ENCODE results near the gene TACR3. TPM values are rescaled to one million over a fixed set of nuclear protein-coding genes. Genes with fewer than 3 reads are reported as not detected.
"Not testable (repeated sequence)": the region's sequence is repeated elsewhere in the genome, so short reads cannot be mapped to it uniquely, and the experiment has no call there.

Gene TACR3
- total RNA-seq, 1 experiment from 2014 or later, result not detected

- no peak overlapping the region for H3K27ac ChIP-seq
- DNase-seq, result no peak
- ChIA-PET POLR2A (ENCODE audit: unreplicated experiment) (interaction anchor here (0.7 kb wide), 1 partner anchor 180 kb away, joined by 3 read pairs; no protein-coding TSS in a partner anchor), CTCF (no interaction called here)
- no peak for TF ChIP-seq EZH2 (IDR thresholded peaks at IDR 0.05; ENCODE audit: low read depth)
- no peak for TF ChIP-seq CTCF (conservative IDR thresholded peaks at IDR 0.05)
- H3K4me1 ChIP-seq (replicated peaks; ENCODE audit: insufficient read depth), result no peaks in the 10 kb centered on the region; the same call in 1 of the 2 replicates
- H2AFZ ChIP-seq, result no peak overlapping the region
- H4K20me1 ChIP-seq (ENCODE audit: insufficient read depth), result no peaks in the 10 kb centered on the region
- H3K36me3 ChIP-seq (ENCODE audit: low read depth), result no peaks in the 10 kb centered on the region
- H3F3A ChIP-seq (ENCODE audit: insufficient read depth, low read depth), result no peaks in the 10 kb centered on the region
- intact Hi-C loops (cut with micrococcal nuclease; ENCODE audit: unreplicated experiment), result no loop called here
- BruUV-seq (replicated peaks), result no TSS peak
- no peaks in the 10 kb centered on the region for H3K79me2 ChIP-seq (ENCODE audit: low read depth)
- no peaks in the 10 kb centered on the region for H3K27me3 ChIP-seq (ENCODE audit: insufficient read depth, low read depth)
- H3K9me2 ChIP-seq (ENCODE audit: insufficient read depth), result no peaks in the 10 kb centered on the region
- H3K4me3 ChIP-seq, result no peak overlapping the region
- no peak overlapping the region for H3K4me2 ChIP-seq
- no peaks in the 10 kb centered on the region for H3K9me3 ChIP-seq (ENCODE audit: insufficient read depth, low read depth)
Observed at GRCh38 chr4:103673983-103674382, 45.8 kb downstream of the TACR3 start.

GRCh38 chr4:103666764-103667163 lies 53.0 kb downstream of the TACR3 start:
- H3K9me2 ChIP-seq (ENCODE audit: insufficient read depth); H3K9me3 ChIP-seq (ENCODE audit: insufficient read depth, low read depth); H3K4me3 ChIP-seq; H3K79me2 ChIP-seq (ENCODE audit: low read depth); H3K27me3 ChIP-seq (ENCODE audit: insufficient read depth, low read depth); H3K4me2 ChIP-seq; H3K4me1 ChIP-seq (replicated peaks; ENCODE audit: insufficient read depth); CTCF ChIA-PET; H3K36me3 ChIP-seq (ENCODE audit: low read depth); H4K20me1 ChIP-seq (ENCODE audit: insufficient read depth); intact Hi-C loops (cut with micrococcal nuclease; ENCODE audit: unreplicated experiment); POLR2A ChIA-PET (ENCODE audit: unreplicated experiment); BruUV-seq (replicated peaks); DNase-seq; H3K27ac ChIP-seq; H2AFZ ChIP-seq; H3F3A ChIP-seq (ENCODE audit: insufficient read depth, low read depth): not testable (repeated sequence)

DNA sequence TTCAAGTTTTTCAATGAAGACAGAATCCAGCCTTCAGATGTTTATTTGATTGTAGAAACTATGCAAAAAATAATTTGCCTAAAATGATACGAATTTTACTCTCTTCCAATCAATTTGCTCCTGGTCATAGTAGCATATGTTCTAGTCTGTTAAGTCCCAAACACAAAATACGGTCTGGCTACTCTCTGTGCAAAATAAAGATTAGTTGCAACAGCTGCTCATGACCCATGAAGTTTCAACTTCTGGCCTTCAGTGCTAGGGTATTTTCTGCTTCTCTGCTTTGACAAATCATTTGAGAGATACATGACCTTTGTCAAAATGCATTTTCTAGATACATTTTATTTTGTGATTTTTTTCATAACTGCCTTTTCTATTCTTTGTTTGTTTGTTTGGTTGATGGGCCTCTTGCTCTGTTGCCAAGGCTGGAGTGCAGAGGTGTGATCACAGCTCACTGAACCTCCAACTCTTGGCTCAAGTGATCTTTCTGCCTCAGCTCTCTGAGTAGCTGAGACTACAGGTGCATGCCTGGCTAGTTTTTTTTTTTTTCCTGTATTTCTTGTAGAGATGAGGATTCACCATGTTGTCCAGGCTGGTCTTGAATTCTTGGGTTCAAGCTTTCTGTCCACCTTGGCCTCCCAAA lies 55.2 kb downstream of the TACR3 start:
- H3K4me3 ChIP-seq, result no peak overlapping the region
- H3K36me3 ChIP-seq (ENCODE audit: low read depth), result no peaks in the 10 kb centered on the region
- CTCF ChIA-PET, result no interaction called here
- BruUV-seq (replicated peaks), result no TSS peak
- POLR2A ChIA-PET (ENCODE audit: unreplicated experiment), result no interaction called here
- no peaks in the 10 kb centered on the region for H3K79me2 ChIP-seq (ENCODE audit: low read depth)
- no peaks in the 10 kb centered on the region for H3K9me3 ChIP-seq (ENCODE audit: insufficient read depth, low read depth)
- intact Hi-C loops (cut with micrococcal nuclease; ENCODE audit: unreplicated experiment), result no loop called here
- H3K27me3 ChIP-seq (ENCODE audit: insufficient read depth, low read depth), result no peaks in the 10 kb centered on the region
- H3F3A ChIP-seq (ENCODE audit: insufficient read depth, low read depth), result no peaks in the 10 kb centered on the region
- H2AFZ ChIP-seq, result no peak overlapping the region
- no peak overlapping the region for H3K4me2 ChIP-seq
- no peaks in the 10 kb centered on the region for H3K9me2 ChIP-seq (ENCODE audit: insufficient read depth)
- TF ChIP-seq EZH2 (IDR thresholded peaks at IDR 0.05; ENCODE audit: low read depth), result no peak
- no peak for TF ChIP-seq CTCF (conservative IDR thresholded peaks at IDR 0.05)
- H3K27ac ChIP-seq, result no peak overlapping the region
- DNase-seq, result no peak
- no peaks in the 10 kb centered on the region for H3K4me1 ChIP-seq (replicated peaks; ENCODE audit: insufficient read depth)
- no peaks in the 10 kb centered on the region for H4K20me1 ChIP-seq (ENCODE audit: insufficient read depth)

DNA sequence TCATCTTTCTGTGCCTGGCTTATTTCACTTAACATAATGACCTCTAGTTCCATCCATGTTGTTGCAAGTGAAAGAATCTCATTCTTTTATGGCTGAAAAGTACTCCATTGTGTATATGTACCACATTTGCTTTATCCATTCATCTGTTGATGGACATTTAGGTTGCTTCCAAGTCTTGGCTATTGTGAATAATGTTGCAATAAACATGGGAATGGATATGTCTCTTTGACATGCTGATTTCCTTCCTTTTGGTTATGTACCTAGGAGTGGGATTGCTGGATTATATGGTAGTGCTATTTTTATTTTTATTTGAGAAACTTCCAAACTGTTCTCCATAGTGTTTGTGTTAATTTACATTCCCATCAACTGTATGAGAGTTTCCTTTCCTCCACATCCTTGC lies 71.2 kb downstream of the TACR3 start:
- no peaks in the 10 kb centered on the region for H3K4me1 ChIP-seq (replicated peaks; ENCODE audit: insufficient read depth)
- no peaks in the 10 kb centered on the region for H3K79me2 ChIP-seq (ENCODE audit: low read depth)
- no peaks in the 10 kb centered on the region for H3K27me3 ChIP-seq (ENCODE audit: insufficient read depth, low read depth)
- H3F3A ChIP-seq (ENCODE audit: insufficient read depth, low read depth), result no peaks in the 10 kb centered on the region
- CTCF ChIA-PET, result no interaction called here
- H3K9me2 ChIP-seq (ENCODE audit: insufficient read depth), result no peaks in the 10 kb centered on the region
- H3K4me2 ChIP-seq, result no peak overlapping the region
- DNase-seq, result no peak
- H3K4me3 ChIP-seq, result no peak overlapping the region
- no peak overlapping the region for H3K27ac ChIP-seq
- H3K9me3 ChIP-seq (ENCODE audit: insufficient read depth, low read depth), result no peaks in the 10 kb centered on the region
- intact Hi-C loops (cut with micrococcal nuclease; ENCODE audit: unreplicated experiment), result loop anchor here (10.0 kb wide), 1 partner anchor 266 kb away; no protein-coding TSS in a partner anchor
- POLR2A ChIA-PET (ENCODE audit: unreplicated experiment), result no interaction called here
- no peaks in the 10 kb centered on the region for H3K36me3 ChIP-seq (ENCODE audit: low read depth)
- H4K20me1 ChIP-seq (ENCODE audit: insufficient read depth), result no peaks in the 10 kb centered on the region
- no peak overlapping the region for H2AFZ ChIP-seq
- no TSS peak for BruUV-seq (replicated peaks)
- TF ChIP-seq EZH2 (IDR thresholded peaks at IDR 0.05; ENCODE audit: low read depth), result no peak
- TF ChIP-seq CTCF (conservative IDR thresholded peaks at IDR 0.05), result no peak

Data from PC-9 (cell line).